GM12891 (cell line): Measurements from ENCODE around the gene SHCBP1L.

Experiments
- POLR2A ChIP-seq: IDR thresholded peaks from 2 replicates; pipeline ENCODE4 v1.6.1; 2011; ENCODE audit warnings: low read depth, low read length, control low read depth
- POLR2AphosphoS5 ChIP-seq: IDR thresholded peaks from 2 replicates; pipeline ENCODE4 v1.6.1; 2011; ENCODE audit warnings: low read depth, low read length, control low read depth
- SPI1 ChIP-seq: IDR thresholded peaks from 2 replicates; pipeline ENCODE4 v1.6.1; 2011; ENCODE audit warnings: low read depth, low read length, control low read depth

- TF ChIP-seq POLR2A: no peak
- TF ChIP-seq POLR2AphosphoS5: no peak
- TF ChIP-seq SPI1: no peak
Measured at GRCh38 chr1:182972829-182973228, 19.9 kb upstream of the SHCBP1L start.
